Calu3 (cell line): Measurements from ENCODE around the gene NEURL3. TPM values are rescaled to one million over a fixed set of nuclear protein-coding genes. Genes with fewer than 3 reads are reported as not detected.

ENCODE experiments used
- BruUV-seq: library from RNA; stranded (reverse); fragments of 400-500 nt; replicated peaks from 2 replicates; lab custom pipeline; 2021; lab: Mats Ljungman, UMichigan
- CTCF ChIA-PET: fragments of 300-600 bp; sonication (Branson Sonifier 250); formaldehyde crosslinking; loops from one replicate; lab custom pipeline; 2022; ENCODE audit warnings: antibody characterized with exemption; lab: Charles Lee
- DNase-seq: peaks from one replicate; pipeline ENCODE4 v3.0.0; 2022
- H3K27ac Mint-ChIP-seq: one replicate; pipeline ENCODE4 v1.8.0; 2022; ENCODE audit warnings: mixed read lengths; ENCODE audit not compliant: unreplicated experiment
- H3K27me3 Mint-ChIP-seq: one replicate; pipeline ENCODE4 v1.8.0; 2022; ENCODE audit warnings: mixed read lengths; ENCODE audit not compliant: unreplicated experiment
- H3K36me3 Mint-ChIP-seq: one replicate; pipeline ENCODE4 v1.8.0; 2022; ENCODE audit warnings: mild to moderate bottlenecking, moderate library complexity, mixed read lengths; ENCODE audit not compliant: insufficient read depth, unreplicated experiment
- H3K4me1 Mint-ChIP-seq: one replicate; pipeline ENCODE4 v1.8.0; 2022; ENCODE audit warnings: mild to moderate bottlenecking, low read depth, mixed read lengths; ENCODE audit not compliant: unreplicated experiment
- H3K4me3 Mint-ChIP-seq: one replicate; pipeline ENCODE4 v1.8.0; 2022; ENCODE audit warnings: mild to moderate bottlenecking, low read depth, moderate library complexity, mixed read lengths; ENCODE audit not compliant: unreplicated experiment
- H3K9me3 Mint-ChIP-seq: one replicate; pipeline ENCODE4 v1.8.0; 2022; ENCODE audit warnings: low read depth, mixed read lengths; ENCODE audit not compliant: unreplicated experiment
- intact Hi-C: fragments of 100-400 bp; cut with micrococcal nuclease; formaldehyde crosslinking; loops from one replicate; pipeline ENCODE4 v1.10.0; 2022; ENCODE audit not compliant: unreplicated experiment
- total RNA-seq: library from RNA; stranded (reverse); gene quantifications from 2 replicates; pipeline ENCODE4 v1.2.3, GENCODE V29; 2022
- TF ChIP-seq, protein P1 (sequence below): fragments of 200-600 bp; IDR thresholded peaks from one replicate; pipeline ENCODE4 v1.8.0; 2022; ENCODE audit warnings: antibody characterized with exemption; ENCODE audit not compliant: unreplicated experiment

The NEURL3 gene
- total RNA-seq, 1 experiment from 2014 or later: 18.5 TPM

DNA sequence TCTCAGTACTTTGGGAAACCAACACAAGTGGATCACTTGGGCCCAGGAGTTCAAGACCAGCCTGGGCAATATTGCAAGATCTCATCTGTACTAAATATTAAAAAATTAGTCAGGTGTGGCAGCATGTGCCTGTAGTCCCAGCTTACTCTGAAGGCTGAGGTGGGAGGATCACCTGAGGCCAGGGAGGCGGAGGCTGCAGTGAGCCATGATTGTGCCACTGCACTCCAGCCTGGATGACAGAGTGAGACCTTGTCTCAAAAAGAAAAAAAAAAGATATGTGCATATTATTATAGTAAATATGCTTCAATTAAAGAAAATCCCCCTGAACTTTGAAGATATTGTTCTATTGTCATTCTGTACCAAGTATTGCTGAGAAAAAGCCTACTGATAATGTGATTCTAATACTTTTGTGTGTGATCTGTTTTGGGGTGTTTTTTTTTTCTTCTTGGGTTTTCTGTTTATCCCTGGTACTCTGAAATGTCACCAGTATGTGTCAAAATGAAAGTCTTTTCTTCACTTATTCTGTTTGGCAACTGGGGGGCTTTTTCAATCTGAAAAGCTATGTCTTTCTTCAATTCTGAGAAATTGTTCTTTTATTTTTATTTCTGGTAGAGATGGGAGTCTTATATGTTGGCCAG lies 13.2 kb downstream of the NEURL3 start:
- CTCF ChIA-PET: interaction anchor here (2.2 kb wide), 1 partner anchor 13 kb away, joined by 8 read pairs; the partner anchor contains the start of gene NEURL3

DNA sequence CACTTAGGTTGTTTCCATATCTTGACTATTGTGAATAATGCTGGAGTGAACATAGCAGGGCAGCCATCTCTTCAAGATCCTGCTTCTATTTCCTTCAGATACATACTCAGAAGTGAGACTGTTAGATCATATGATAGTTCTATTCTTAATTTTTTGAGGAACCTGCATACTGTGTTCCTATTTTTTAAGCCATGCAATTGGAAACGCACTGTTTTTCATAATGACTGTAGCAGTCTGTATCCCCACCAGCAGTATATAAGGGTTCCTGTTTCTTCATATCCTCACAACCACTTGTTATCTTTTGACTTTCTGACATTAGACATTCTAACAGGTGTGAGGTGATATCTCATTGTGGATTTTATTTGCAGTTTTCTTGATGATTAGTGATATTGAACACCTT lies 15.5 kb downstream of the NEURL3 start:
- no peaks in the 10 kb centered on the region for H3K27me3 Mint-ChIP-seq
- no peaks in the 10 kb centered on the region for H3K36me3 Mint-ChIP-seq
- BruUV-seq: no TSS peak
- no peaks in the 10 kb centered on the region for H3K9me3 Mint-ChIP-seq
- H3K4me1 Mint-ChIP-seq: peaks cover 31% of the 10 kb centered on the region
- H3K4me3 Mint-ChIP-seq: no peak overlapping the region
- DNase-seq: no peak
- TF ChIP-seq, protein P1, sequence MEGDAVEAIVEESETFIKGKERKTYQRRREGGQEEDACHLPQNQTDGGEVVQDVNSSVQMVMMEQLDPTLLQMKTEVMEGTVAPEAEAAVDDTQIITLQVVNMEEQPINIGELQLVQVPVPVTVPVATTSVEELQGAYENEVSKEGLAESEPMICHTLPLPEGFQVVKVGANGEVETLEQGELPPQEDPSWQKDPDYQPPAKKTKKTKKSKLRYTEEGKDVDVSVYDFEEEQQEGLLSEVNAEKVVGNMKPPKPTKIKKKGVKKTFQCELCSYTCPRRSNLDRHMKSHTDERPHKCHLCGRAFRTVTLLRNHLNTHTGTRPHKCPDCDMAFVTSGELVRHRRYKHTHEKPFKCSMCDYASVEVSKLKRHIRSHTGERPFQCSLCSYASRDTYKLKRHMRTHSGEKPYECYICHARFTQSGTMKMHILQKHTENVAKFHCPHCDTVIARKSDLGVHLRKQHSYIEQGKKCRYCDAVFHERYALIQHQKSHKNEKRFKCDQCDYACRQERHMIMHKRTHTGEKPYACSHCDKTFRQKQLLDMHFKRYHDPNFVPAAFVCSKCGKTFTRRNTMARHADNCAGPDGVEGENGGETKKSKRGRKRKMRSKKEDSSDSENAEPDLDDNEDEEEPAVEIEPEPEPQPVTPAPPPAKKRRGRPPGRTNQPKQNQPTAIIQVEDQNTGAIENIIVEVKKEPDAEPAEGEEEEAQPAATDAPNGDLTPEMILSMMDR: no peak
- no peak overlapping the region for H3K27ac Mint-ChIP-seq
- CTCF ChIA-PET: no interaction called here
- intact Hi-C loops: loop anchor here (5.0 kb wide), 1 partner anchor 82 kb away; no protein-coding TSS in a partner anchor

More for the DNA sequence above, 13.2 kb downstream of the NEURL3 start:
- H3K4me3 Mint-ChIP-seq: no peak overlapping the region
- no TSS peak for BruUV-seq
- H3K4me1 Mint-ChIP-seq: peaks cover 24% of the 10 kb centered on the region
- DNase-seq: no peak
- TF ChIP-seq, protein P1: no peak
- intact Hi-C loops: no loop called here
- H3K27ac Mint-ChIP-seq: no peak overlapping the region
- H3K9me3 Mint-ChIP-seq: peaks cover 6% of the 10 kb centered on the region
- no peaks in the 10 kb centered on the region for H3K27me3 Mint-ChIP-seq
- peaks cover 5% of the 10 kb centered on the region for H3K36me3 Mint-ChIP-seq

DNA sequence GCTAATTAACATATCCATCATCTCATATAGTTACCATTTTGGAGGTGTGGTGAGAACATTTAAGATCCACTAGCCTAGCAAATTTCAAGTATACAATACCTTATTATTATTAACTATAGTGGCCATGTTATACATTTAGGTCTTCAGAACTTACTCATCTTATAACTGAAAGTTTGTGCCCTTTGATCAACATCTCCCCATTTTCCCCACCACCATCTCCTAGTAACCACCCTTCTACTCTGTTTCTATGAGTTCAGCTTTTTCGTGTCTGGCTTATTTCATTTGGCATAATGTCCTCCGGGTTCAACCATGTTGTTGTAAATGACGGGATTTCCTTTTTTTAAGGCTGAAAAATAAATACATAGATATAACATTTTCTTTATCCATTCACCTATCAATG lies 15.9 kb downstream of the NEURL3 start:
- BruUV-seq: no TSS peak
- no peak for DNase-seq
- no peak overlapping the region for H3K4me3 Mint-ChIP-seq
- H3K4me1 Mint-ChIP-seq: peaks cover 31% of the 10 kb centered on the region
- H3K27ac Mint-ChIP-seq: no peak overlapping the region
- H3K27me3 Mint-ChIP-seq: no peaks in the 10 kb centered on the region
- intact Hi-C loops: loop anchor here (5.0 kb wide), 1 partner anchor 82 kb away; no protein-coding TSS in a partner anchor
- CTCF ChIA-PET: no interaction called here
- TF ChIP-seq, protein P1: no peak
- H3K9me3 Mint-ChIP-seq: no peaks in the 10 kb centered on the region
- no peaks in the 10 kb centered on the region for H3K36me3 Mint-ChIP-seq

DNA sequence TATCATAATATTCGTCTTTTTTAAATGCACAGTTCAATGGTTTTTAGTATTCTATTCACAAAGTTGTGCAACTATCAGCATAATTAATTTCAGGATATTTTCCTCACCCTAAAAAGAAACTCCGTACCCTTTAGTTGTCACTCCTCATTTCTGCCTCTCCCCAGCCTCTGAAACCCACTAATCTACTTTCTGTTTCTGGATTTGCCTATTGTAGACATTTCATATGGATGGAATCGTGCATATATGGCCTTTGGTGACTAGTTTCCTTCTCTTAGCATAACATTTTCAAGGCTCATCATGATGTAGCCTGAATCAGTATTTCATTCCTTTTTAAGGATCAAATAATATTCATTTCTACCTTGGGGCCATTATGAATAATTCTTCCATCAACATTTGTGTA lies 18.5 kb downstream of the NEURL3 start:
- TF ChIP-seq, protein P1: no peak
- Mint-ChIP-seq H3K4me3 (peak overlapping the region; percentile 62), H3K27me3 (no peaks in the 10 kb centered on the region), H3K9me3 (no peaks in the 10 kb centered on the region), H3K36me3 (no peaks in the 10 kb centered on the region), H3K27ac (peak overlapping the region; percentile 73), H3K4me1 (peaks cover 25% of the 10 kb centered on the region)
- CTCF ChIA-PET: interaction anchor here (0.6 kb wide), 1 partner anchor 29 kb away, joined by 3 read pairs; no protein-coding TSS in a partner anchor
- no peak for DNase-seq
- TSS peak; percentile 90 for BruUV-seq
- intact Hi-C loops: loop anchor here (5.0 kb wide), 1 partner anchor 79 kb away; no protein-coding TSS in a partner anchor
